WTC11 (cell line): ENCODE data around the gene BUD13. TPM values are rescaled to one million over a fixed set of nuclear protein-coding genes. Genes with fewer than 3 reads are reported as not detected.

Experiments
- ATAC-seq: fragments of 200-7000 bp; cut with Tn5 transposase; 2 replicates; pipeline ENCODE4 v1.10.0; 2021; ENCODE audit warnings: mild to moderate bottlenecking, moderate library complexity
- CTCF ChIA-PET: fragments of 300-600 bp; sonication (Branson Sonifier 250); formaldehyde crosslinking; loops from one replicate; lab custom pipeline; 2021; ENCODE audit warnings: antibody characterized with exemption; lab: Charles Lee
- POLR2A ChIA-PET: fragments of 350-600 bp; sonication (Branson Sonifier 250); formaldehyde crosslinking; loops from one replicate; lab custom pipeline; 2021; ENCODE audit warnings: antibody characterized with exemption; lab: Charles Lee
- DNase-seq: peaks from one replicate; pipeline ENCODE4 v3.0.0; 2021; ENCODE audit warnings: low spot score
- H3K27ac Mint-ChIP-seq: 2 replicates; pipeline ENCODE4 v1.8.0; 2021; ENCODE audit warnings: mixed read lengths
- H3K27me3 Mint-ChIP-seq: 2 replicates; pipeline ENCODE4 v1.8.0; 2021; ENCODE audit warnings: low read depth, mild to moderate bottlenecking, moderate library complexity, mixed read lengths
- H3K36me3 Mint-ChIP-seq: 2 replicates; pipeline ENCODE4 v1.8.0; 2021; ENCODE audit warnings: mixed read lengths
- H3K4me1 Mint-ChIP-seq: 2 replicates; pipeline ENCODE4 v1.8.0; 2022; ENCODE audit warnings: mixed read lengths
- H3K4me3 Mint-ChIP-seq: 2 replicates; pipeline ENCODE4 v1.8.0; 2021; ENCODE audit warnings: mild to moderate bottlenecking, moderate library complexity, mixed read lengths
- H3K9me3 Mint-ChIP-seq: 2 replicates; pipeline ENCODE4 v1.8.0; 2021; ENCODE audit warnings: mixed read lengths
- ATF1 ChIP-seq: sonication (generic); formaldehyde crosslinking; IDR thresholded peaks from 2 replicates; pipeline ENCODE4 v1.8.1; 2023; ENCODE audit warnings: mild to moderate bottlenecking, moderate library complexity, missing genetic modification reagents
- ETV6 ChIP-seq: sonication (generic); formaldehyde crosslinking; IDR thresholded peaks from 2 replicates; pipeline ENCODE4 v1.8.1; 2022; ENCODE audit warnings: mild to moderate bottlenecking, missing genetic modification reagents
- JAZF1 ChIP-seq: fragments of 250-450 bp; sonication (Bioruptor Pico); IDR thresholded peaks from 2 replicates; pipeline ENCODE4 v1.9.0; 2021; ENCODE audit warnings: moderate library complexity, mild to moderate bottlenecking, inconsistent platforms
- MYBL2 ChIP-seq: sonication (generic); formaldehyde crosslinking; IDR thresholded peaks from 2 replicates; pipeline ENCODE4 v1.8.1; 2023; ENCODE audit warnings: mild to moderate bottlenecking, moderate library complexity, missing genetic modification reagents
- SMAD3 ChIP-seq: sonication (generic); formaldehyde crosslinking; IDR thresholded peaks from 2 replicates; pipeline ENCODE4 v1.8.0; 2022; ENCODE audit warnings: missing genetic modification reagents, mild to moderate bottlenecking, borderline replicate concordance
- ZBTB21 ChIP-seq: sonication (generic); formaldehyde crosslinking; IDR thresholded peaks from 2 replicates; pipeline ENCODE4 v1.8.1; 2023; ENCODE audit warnings: mild to moderate bottlenecking, missing genetic modification reagents, borderline replicate concordance
- ZNF232 ChIP-seq: sonication (generic); formaldehyde crosslinking; IDR thresholded peaks from 2 replicates; pipeline ENCODE4 v1.8.0; 2022; ENCODE audit warnings: mild to moderate bottlenecking, missing genetic modification reagents
- total RNA-seq: library from RNA; stranded (reverse); gene quantifications from 3 replicates; pipeline ENCODE4 v1.2.3, GENCODE V29; 2021
- TF ChIP-seq, protein P1 (sequence below): sonication (generic); formaldehyde crosslinking; IDR thresholded peaks from 2 replicates; pipeline ENCODE4 v1.8.0; 2023; ENCODE audit warnings: missing genetic modification reagents
- TF ChIP-seq, protein P2 (sequence below): sonication (generic); formaldehyde crosslinking; conservative IDR thresholded peaks from 2 replicates; pipeline ENCODE4 v1.8.1; 2022; ENCODE audit warnings: mild to moderate bottlenecking, missing genetic modification reagents
- TF ChIP-seq, protein P3 (sequence below): fragments of 200-600 bp; IDR thresholded peaks from 2 replicates; pipeline ENCODE4 v1.8.0; 2022; ENCODE audit warnings: antibody characterized with exemption
- TF ChIP-seq, protein P4 (sequence below): fragments of 250-450 bp; sonication (Bioruptor Pico); IDR thresholded peaks from 2 replicates; pipeline ENCODE4 v1.8.0; 2021; ENCODE audit warnings: mild to moderate bottlenecking
- TF ChIP-seq, protein P5 (sequence below): fragments of 250-450 bp; sonication (Bioruptor Pico); IDR thresholded peaks from 2 replicates; pipeline ENCODE4 v1.9.0; 2021; ENCODE audit warnings: mild to moderate bottlenecking
- TF ChIP-seq, protein P6 (sequence below): sonication (generic); formaldehyde crosslinking; IDR thresholded peaks from 2 replicates; pipeline ENCODE4 v1.8.0; 2022; ENCODE audit warnings: missing genetic modification reagents
- TF ChIP-seq, protein P7 (sequence below): fragments of 250-450 bp; sonication (Bioruptor Pico); IDR thresholded peaks from 2 replicates; pipeline ENCODE4 v2.1.2; 2022; ENCODE audit warnings: mild to moderate bottlenecking, moderate library complexity

Gene BUD13
- total RNA-seq, 1 experiment from 2014 or later, result 20.7 TPM

DNA sequence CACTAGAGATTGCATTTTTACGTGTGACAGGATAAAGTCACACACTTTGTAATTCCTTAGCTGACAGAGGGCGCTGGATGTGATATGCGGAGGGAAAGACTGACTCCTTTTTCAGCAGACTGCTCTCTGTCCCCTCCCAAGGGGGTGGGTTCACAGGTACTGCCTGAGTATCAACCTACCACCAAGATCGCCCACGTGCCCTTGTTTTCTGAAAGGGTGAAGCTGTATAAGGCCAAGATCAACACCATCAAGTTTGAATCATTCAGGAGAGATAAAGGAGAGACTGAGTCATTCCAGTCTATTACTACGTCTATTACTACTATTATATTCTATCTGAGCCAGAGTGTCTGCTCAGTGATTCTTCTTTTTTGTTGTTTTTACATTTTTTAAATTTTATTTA, 30.7 kb downstream of the BUD13 start (continued):
- TF ChIP-seq, protein P1, sequence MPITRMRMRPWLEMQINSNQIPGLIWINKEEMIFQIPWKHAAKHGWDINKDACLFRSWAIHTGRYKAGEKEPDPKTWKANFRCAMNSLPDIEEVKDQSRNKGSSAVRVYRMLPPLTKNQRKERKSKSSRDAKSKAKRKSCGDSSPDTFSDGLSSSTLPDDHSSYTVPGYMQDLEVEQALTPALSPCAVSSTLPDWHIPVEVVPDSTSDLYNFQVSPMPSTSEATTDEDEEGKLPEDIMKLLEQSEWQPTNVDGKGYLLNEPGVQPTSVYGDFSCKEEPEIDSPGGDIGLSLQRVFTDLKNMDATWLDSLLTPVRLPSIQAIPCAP (CRISPR knock-in tag), result no peak
- TF ChIP-seq, protein P2, sequence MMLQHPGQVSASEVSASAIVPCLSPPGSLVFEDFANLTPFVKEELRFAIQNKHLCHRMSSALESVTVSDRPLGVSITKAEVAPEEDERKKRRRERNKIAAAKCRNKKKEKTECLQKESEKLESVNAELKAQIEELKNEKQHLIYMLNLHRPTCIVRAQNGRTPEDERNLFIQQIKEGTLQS (CRISPR knock-in tag), result no peak
- no peak for TF ChIP-seq ZBTB21
- TF ChIP-seq, protein P3, sequence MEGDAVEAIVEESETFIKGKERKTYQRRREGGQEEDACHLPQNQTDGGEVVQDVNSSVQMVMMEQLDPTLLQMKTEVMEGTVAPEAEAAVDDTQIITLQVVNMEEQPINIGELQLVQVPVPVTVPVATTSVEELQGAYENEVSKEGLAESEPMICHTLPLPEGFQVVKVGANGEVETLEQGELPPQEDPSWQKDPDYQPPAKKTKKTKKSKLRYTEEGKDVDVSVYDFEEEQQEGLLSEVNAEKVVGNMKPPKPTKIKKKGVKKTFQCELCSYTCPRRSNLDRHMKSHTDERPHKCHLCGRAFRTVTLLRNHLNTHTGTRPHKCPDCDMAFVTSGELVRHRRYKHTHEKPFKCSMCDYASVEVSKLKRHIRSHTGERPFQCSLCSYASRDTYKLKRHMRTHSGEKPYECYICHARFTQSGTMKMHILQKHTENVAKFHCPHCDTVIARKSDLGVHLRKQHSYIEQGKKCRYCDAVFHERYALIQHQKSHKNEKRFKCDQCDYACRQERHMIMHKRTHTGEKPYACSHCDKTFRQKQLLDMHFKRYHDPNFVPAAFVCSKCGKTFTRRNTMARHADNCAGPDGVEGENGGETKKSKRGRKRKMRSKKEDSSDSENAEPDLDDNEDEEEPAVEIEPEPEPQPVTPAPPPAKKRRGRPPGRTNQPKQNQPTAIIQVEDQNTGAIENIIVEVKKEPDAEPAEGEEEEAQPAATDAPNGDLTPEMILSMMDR, result no peak
- TF ChIP-seq, protein P4, sequence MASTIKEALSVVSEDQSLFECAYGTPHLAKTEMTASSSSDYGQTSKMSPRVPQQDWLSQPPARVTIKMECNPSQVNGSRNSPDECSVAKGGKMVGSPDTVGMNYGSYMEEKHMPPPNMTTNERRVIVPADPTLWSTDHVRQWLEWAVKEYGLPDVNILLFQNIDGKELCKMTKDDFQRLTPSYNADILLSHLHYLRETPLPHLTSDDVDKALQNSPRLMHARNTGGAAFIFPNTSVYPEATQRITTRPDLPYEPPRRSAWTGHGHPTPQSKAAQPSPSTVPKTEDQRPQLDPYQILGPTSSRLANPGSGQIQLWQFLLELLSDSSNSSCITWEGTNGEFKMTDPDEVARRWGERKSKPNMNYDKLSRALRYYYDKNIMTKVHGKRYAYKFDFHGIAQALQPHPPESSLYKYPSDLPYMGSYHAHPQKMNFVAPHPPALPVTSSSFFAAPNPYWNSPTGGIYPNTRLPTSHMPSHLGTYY (CRISPR knock-in tag), result no peak
- TF ChIP-seq ZNF232 (CRISPR knock-in tag), result no peak
- no peak for TF ChIP-seq JAZF1 (CRISPR knock-in tag)
- no peak for TF ChIP-seq ATF1 (CRISPR knock-in tag)
- no peak for TF ChIP-seq SMAD3

DNA sequence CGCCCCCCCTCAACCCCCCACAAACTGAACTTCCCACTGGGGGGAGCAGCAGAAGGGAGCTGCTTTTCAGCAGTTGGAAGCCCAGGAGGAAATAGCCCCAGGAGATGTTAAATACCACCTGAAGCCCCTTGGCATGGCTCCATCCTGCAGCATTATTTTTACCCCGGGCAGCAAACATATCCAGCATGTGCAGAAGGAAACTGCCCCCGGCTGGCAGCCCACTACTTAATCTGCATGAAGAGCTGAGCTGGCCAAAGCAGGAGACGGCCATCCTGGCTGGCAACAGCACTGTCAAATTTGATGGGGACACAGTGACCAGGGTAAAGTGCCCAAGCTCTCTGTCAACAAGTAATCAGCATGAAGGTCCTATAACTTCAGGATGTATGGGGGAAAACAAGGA, 32.0 kb downstream of the BUD13 start:
- no peak for TF ChIP-seq ZBTB21
- TF ChIP-seq, protein P1 (CRISPR knock-in tag), result no peak
- TF ChIP-seq, protein P5, sequence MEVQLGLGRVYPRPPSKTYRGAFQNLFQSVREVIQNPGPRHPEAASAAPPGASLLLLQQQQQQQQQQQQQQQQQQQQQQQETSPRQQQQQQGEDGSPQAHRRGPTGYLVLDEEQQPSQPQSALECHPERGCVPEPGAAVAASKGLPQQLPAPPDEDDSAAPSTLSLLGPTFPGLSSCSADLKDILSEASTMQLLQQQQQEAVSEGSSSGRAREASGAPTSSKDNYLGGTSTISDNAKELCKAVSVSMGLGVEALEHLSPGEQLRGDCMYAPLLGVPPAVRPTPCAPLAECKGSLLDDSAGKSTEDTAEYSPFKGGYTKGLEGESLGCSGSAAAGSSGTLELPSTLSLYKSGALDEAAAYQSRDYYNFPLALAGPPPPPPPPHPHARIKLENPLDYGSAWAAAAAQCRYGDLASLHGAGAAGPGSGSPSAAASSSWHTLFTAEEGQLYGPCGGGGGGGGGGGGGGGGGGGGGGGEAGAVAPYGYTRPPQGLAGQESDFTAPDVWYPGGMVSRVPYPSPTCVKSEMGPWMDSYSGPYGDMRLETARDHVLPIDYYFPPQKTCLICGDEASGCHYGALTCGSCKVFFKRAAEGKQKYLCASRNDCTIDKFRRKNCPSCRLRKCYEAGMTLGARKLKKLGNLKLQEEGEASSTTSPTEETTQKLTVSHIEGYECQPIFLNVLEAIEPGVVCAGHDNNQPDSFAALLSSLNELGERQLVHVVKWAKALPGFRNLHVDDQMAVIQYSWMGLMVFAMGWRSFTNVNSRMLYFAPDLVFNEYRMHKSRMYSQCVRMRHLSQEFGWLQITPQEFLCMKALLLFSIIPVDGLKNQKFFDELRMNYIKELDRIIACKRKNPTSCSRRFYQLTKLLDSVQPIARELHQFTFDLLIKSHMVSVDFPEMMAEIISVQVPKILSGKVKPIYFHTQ (CRISPR knock-in tag), result no peak
- TF ChIP-seq ETV6 (CRISPR knock-in tag), result no peak
- TF ChIP-seq, protein P6, sequence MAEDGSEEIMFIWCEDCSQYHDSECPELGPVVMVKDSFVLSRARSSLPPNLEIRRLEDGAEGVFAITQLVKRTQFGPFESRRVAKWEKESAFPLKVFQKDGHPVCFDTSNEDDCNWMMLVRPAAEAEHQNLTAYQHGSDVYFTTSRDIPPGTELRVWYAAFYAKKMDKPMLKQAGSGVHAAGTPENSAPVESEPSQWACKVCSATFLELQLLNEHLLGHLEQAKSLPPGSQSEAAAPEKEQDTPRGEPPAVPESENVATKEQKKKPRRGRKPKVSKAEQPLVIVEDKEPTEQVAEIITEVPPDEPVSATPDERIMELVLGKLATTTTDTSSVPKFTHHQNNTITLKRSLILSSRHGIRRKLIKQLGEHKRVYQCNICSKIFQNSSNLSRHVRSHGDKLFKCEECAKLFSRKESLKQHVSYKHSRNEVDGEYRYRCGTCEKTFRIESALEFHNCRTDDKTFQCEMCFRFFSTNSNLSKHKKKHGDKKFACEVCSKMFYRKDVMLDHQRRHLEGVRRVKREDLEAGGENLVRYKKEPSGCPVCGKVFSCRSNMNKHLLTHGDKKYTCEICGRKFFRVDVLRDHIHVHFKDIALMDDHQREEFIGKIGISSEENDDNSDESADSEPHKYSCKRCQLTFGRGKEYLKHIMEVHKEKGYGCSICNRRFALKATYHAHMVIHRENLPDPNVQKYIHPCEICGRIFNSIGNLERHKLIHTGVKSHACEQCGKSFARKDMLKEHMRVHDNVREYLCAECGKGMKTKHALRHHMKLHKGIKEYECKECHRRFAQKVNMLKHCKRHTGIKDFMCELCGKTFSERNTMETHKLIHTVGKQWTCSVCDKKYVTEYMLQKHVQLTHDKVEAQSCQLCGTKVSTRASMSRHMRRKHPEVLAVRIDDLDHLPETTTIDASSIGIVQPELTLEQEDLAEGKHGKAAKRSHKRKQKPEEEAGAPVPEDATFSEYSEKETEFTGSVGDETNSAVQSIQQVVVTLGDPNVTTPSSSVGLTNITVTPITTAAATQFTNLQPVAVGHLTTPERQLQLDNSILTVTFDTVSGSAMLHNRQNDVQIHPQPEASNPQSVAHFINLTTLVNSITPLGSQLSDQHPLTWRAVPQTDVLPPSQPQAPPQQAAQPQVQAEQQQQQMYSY (CRISPR knock-in tag), result no peak
- TF ChIP-seq MYBL2, result no peak
- TF ChIP-seq, protein P7, sequence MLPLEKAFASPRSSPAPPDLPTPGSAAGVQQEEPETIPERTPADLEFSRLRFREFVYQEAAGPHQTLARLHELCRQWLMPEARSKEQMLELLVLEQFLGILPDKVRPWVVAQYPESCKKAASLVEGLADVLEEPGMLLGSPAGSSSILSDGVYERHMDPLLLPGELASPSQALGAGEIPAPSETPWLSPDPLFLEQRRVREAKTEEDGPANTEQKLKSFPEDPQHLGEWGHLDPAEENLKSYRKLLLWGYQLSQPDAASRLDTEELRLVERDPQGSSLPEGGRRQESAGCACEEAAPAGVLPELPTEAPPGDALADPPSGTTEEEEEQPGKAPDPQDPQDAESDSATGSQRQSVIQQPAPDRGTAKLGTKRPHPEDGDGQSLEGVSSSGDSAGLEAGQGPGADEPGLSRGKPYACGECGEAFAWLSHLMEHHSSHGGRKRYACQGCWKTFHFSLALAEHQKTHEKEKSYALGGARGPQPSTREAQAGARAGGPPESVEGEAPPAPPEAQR (CRISPR knock-in tag), result no peak
- CTCF ChIA-PET, result interaction anchor here (5.1 kb wide), 1 partner anchor 8 kb away, joined by 91 read pairs; no protein-coding TSS in a partner anchor
- Mint-ChIP-seq H3K4me3 (no peak overlapping the region), H3K27ac (peak overlapping the region; percentile 17; the same call in 1 of the 2 replicates), H3K36me3 (no peaks in the 10 kb centered on the region), H3K4me1 (peaks cover 32% of the 10 kb centered on the region), H3K9me3 (no peaks in the 10 kb centered on the region), H3K27me3 (no peaks in the 10 kb centered on the region)
- POLR2A ChIA-PET, result no interaction called here
- ATAC-seq (no peak), DNase-seq (no peak)
